Gastrocnemius medialis (tissue), 4 donors: ENCODE results near the gene ARFGEF3. TPM values are rescaled to one million over a fixed set of nuclear protein-coding genes. Genes with fewer than 3 reads are reported as not detected.

ENCODE experiments used
- ATAC-seq, 2 donors: fragments of 150-250 bp; one replicate each; pipeline ENCODE4 v1.9.1; 2016
- DNase-seq, 2 donors: peaks; one replicate each; pipeline ENCODE4 v3.0.0-alpha.2; 2019
- H3K27ac ChIP-seq, 4 donors: fragments of 200-600 bp; sonication (generic); 1 replicate in 1 of 4; 2 replicates in 3 of 4; pipeline ENCODE4 v1.5.1; 2016 to 2018; ENCODE audit warnings: mild to moderate bottlenecking in 2 of 4, moderate library complexity in 1 of 4
- H3K27me3 ChIP-seq, 3 donors: fragments of 200-600 bp; sonication (generic) in 2 of 3; 1 replicate in 1 of 3; 2 replicates in 2 of 3; pipeline versions ENCODE4 v1.5.1 to v1.6.0; 2016 to 2019; ENCODE audit warnings: mild to moderate bottlenecking in 1 of 3, moderate library complexity in 1 of 3
- H3K36me3 ChIP-seq, 2 donors: fragments of 200-600 bp; sonication (generic) in 1 of 2; one replicate each; pipeline ENCODE4 v1.5.1; 2017 to 2018
- H3K4me1 ChIP-seq, 2 donors: fragments of 200-600 bp; sonication (generic) in 1 of 2; one replicate each; pipeline ENCODE4 v1.5.1; 2016 to 2017; ENCODE audit warnings: mild to moderate bottlenecking in 2 of 2
- H3K4me3 ChIP-seq, 4 donors: fragments of 200-600 bp; sonication (generic) in 3 of 4; 1 replicate in 1 of 4; 2 replicates in 3 of 4; pipeline ENCODE4 v1.5.1; 2016 to 2019; ENCODE audit warnings: mild to moderate bottlenecking in 2 of 4
- H3K9me3 ChIP-seq, 3 donors: fragments of 200-600 bp; sonication (generic) in 2 of 3; 1 replicate in 1 of 3; 2 replicates in 2 of 3; pipeline ENCODE4 v1.5.1; 2016 to 2019
- POLR2A ChIP-seq, 2 donors: fragments of 450-650 bp; IDR thresholded peaks; one replicate each; pipeline ENCODE4 v1.6.1; 2017; ENCODE audit warnings: antibody characterized with exemption in 2 of 2, mild to moderate bottlenecking in 2 of 2, moderate library complexity in 2 of 2
- in situ Hi-C, 4 donors: fragments of 200-750 bp; cut with MboI; loops; one replicate each; pipeline versions ENCODE4 v1.15.0 to v1.8.0; 2017; ENCODE audit warnings: low sequenced_read_pairs in 4 of 4
- intact Hi-C: fragments of 100-400 bp; cut with DNase I; formaldehyde crosslinking; loops from one replicate; pipeline ENCODE4 v1.15.1; 2023; ENCODE audit warnings: low total_unique reads
- total RNA-seq, 4 donors: library from RNA; depleted of rRNA; stranded (reverse); fragments of >200 nt; gene quantifications; one replicate each; pipeline versions ENCODE4 v1.1.0 to v1.2.3, GENCODE V29; 2016
- TF ChIP-seq, protein P1 (sequence below), 5 experiments: fragments of 450-650 bp in 3 of 5; fragments of 200-600 bp in 2 of 5; sonication (generic) in 2 of 5; IDR thresholded peaks in 4 of 5; conservative IDR thresholded peaks in 1 of 5; 1 replicate in 4 of 5; 2 replicates in 1 of 5; pipeline ENCODE4 v1.5.1; 2016 to 2019; ENCODE audit warnings: antibody characterized with exemption in 5 of 5, mild to moderate bottlenecking in 3 of 5, moderate library complexity in 3 of 5

The ARFGEF3 gene
- total RNA-seq, 4 donors from 2014 or later = 0.40 to 0.78 (median 0.52) TPM

DNA sequence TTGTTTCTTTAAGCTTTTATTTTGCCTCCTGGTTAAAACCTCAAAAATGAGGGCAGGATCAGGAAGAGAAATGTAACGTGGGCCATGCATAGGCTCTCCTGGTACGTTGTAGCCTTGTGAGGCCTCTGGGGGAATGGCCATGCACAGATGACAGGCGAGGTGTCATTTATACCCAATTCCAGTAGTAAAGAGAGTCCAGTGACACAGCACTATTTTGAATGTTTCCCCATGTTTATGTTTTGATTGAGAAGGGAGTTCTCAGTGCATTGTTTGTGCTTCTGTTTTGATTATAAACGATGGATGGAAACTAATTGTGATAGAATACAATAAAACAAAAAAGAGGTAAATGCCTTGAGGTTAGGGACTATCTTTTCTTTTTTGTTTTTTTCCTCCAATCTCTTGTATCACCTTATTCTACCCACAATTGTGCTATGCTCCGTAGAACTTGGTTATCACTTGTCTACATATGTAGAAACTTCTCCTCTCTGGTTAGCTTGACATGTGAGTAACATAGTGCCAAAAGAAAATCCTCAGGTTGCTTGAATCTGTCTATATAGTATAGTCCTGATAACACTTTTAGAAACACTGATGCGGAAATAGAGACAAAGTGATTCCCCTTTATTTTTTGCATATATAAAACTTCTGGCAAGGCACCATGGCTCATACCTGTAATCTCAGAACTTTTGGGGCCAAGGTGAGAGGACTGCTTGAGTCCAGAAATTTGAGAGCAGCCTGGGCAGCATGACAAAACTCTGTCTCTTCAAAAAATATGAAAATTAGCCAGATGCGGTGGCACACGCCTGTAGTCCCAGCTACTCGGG lies 209.1 kb downstream of the ARFGEF3 start:
- no peak overlapping the region for H3K27ac ChIP-seq
- no peak overlapping the region for H3K4me3 ChIP-seq
- H3K9me3 ChIP-seq = no peaks in the 10 kb centered on the region
- H3K27me3 ChIP-seq = no peaks in the 10 kb centered on the region
- TF ChIP-seq POLR2A (IDR thresholded peaks at IDR 0.05) = no peak
- TF ChIP-seq, protein P1, sequence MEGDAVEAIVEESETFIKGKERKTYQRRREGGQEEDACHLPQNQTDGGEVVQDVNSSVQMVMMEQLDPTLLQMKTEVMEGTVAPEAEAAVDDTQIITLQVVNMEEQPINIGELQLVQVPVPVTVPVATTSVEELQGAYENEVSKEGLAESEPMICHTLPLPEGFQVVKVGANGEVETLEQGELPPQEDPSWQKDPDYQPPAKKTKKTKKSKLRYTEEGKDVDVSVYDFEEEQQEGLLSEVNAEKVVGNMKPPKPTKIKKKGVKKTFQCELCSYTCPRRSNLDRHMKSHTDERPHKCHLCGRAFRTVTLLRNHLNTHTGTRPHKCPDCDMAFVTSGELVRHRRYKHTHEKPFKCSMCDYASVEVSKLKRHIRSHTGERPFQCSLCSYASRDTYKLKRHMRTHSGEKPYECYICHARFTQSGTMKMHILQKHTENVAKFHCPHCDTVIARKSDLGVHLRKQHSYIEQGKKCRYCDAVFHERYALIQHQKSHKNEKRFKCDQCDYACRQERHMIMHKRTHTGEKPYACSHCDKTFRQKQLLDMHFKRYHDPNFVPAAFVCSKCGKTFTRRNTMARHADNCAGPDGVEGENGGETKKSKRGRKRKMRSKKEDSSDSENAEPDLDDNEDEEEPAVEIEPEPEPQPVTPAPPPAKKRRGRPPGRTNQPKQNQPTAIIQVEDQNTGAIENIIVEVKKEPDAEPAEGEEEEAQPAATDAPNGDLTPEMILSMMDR (IDR thresholded peaks at IDR 0.05 in 4 of 5, conservative IDR thresholded peaks at IDR 0.05 in 1 of 5) = no peak
- in situ Hi-C loops (no loop called here), intact Hi-C loops (no loop called here)
- no peak for ATAC-seq
- H3K36me3 ChIP-seq = no peaks in the 10 kb centered on the region
- no peak for DNase-seq
- no peaks in the 10 kb centered on the region for H3K4me1 ChIP-seq

DNA sequence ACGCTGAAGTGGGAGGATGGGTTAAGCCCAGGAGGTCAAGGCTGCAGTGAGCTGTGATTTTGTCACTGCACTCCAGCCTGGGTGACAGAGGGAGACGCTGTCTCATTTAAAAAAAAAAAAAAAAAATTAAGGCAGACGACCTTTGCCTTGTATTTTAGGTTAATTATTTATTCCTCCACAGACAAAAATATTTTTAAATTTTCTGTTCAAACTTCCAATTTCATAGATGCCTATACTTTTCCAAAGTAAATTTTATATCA lies 209.6 kb downstream of the ARFGEF3 start:
- no peaks in the 10 kb centered on the region for H3K27me3 ChIP-seq
- H3K4me3 ChIP-seq = no peak overlapping the region
- DNase-seq (no peak), ATAC-seq (no peak)
- H3K36me3 ChIP-seq = no peaks in the 10 kb centered on the region
- H3K27ac ChIP-seq = no peak overlapping the region
- intact Hi-C loops = no loop called here
- TF ChIP-seq POLR2A (IDR thresholded peaks at IDR 0.05) = no peak
- TF ChIP-seq, protein P1 (IDR thresholded peaks at IDR 0.05 in 4 of 5, conservative IDR thresholded peaks at IDR 0.05 in 1 of 5) = no peak
- H3K9me3 ChIP-seq = no peaks in the 10 kb centered on the region
- in situ Hi-C loops = no loop called here
- H3K4me1 ChIP-seq = no peaks in the 10 kb centered on the region

DNA sequence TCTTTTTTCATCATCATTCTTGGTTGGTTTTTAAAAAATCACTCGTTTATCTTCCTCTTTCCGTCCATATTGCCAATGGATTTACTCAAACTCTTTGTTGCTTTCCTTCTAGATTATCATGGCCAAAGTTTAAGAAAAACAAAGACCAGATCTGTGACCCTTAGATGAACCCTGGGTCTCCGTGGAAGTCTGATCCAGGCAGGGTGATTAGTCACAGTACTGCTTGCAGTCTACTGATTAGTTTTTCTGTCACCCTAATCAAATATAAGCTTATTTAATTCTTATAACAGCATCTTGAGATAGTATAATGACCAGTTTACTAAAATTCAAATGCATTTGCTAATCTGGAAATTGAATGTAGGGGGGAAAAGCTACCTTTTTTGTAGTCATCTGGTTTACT lies 210.0 kb downstream of the ARFGEF3 start:
- H3K36me3 ChIP-seq = no peaks in the 10 kb centered on the region
- TF ChIP-seq POLR2A (IDR thresholded peaks at IDR 0.05) = no peak
- TF ChIP-seq, protein P1 (IDR thresholded peaks at IDR 0.05 in 4 of 5, conservative IDR thresholded peaks at IDR 0.05 in 1 of 5) = no peak
- H3K4me3 ChIP-seq = no peak overlapping the region
- in situ Hi-C loops (no loop called here), intact Hi-C loops (no loop called here)
- H3K9me3 ChIP-seq = no peaks in the 10 kb centered on the region
- no peaks in the 10 kb centered on the region for H3K27me3 ChIP-seq
- no peaks in the 10 kb centered on the region for H3K4me1 ChIP-seq
- DNase-seq = no peak
- ATAC-seq = no peak
- no peak overlapping the region for H3K27ac ChIP-seq

DNA sequence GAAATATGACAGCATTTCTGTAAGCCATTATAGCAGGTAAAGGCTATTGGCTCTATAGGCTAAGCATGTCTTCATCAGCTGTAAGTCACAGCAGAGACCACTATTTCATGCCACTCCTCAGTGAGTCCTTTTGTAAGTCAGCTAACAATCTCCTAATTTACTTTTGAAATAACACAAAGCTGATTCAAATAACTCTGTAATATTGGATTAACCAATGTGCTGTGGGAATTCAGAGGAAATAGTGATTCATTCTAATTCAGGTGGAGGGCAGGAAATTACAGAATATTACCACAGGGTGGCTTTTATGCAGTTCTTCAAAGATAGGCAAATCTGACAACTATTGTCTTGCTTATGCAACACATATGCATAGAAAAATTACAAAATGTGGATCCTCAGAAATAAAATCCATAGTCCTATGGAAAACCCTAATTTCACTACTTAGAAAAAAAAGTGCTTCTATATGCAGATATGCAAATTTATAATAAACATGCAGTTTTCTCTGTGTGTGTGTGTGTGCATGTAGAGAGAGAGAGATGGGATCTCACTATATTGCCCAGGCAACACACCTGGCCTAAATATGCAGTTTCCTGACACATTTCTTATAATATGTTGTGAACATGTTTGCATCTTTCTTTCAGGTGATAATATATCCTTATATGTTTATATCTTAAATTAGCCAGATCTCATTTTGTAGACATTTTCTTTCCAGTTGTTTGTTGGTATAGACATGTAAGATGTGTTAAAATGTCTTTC lies 211.1 kb downstream of the ARFGEF3 start:
- intact Hi-C loops (no loop called here), in situ Hi-C loops (no loop called here)
- H3K27me3 ChIP-seq = no peaks in the 10 kb centered on the region
- no peaks in the 10 kb centered on the region for H3K9me3 ChIP-seq
- no peaks in the 10 kb centered on the region for H3K36me3 ChIP-seq
- TF ChIP-seq, protein P1 (IDR thresholded peaks at IDR 0.05 in 4 of 5, conservative IDR thresholded peaks at IDR 0.05 in 1 of 5) = no peak
- TF ChIP-seq POLR2A (IDR thresholded peaks at IDR 0.05) = no peak
- ATAC-seq = no peak
- H3K4me3 ChIP-seq = no peak overlapping the region
- no peak for DNase-seq
- no peaks in the 10 kb centered on the region for H3K4me1 ChIP-seq
- H3K27ac ChIP-seq = no peak overlapping the region
